Caki2 (cell line): Measurements from ENCODE around the gene DNLZ. TPM values are rescaled to one million over a fixed set of nuclear protein-coding genes. Genes with fewer than 3 reads are reported as not detected.
"Not testable (repeated sequence)": the region's sequence is repeated elsewhere in the genome, so short reads cannot be mapped to it uniquely, and the experiment has no call there.

Experiments used
- DNase-seq: peaks from one replicate; pipeline ENCODE4 v3.0.0-alpha.2; 2015; ENCODE audit warnings: low read depth
- in situ Hi-C: cut with HindIII; loops from 2 replicates; pipeline ENCODE4 v1.10.0; 2016; ENCODE audit warnings: low sequenced_read_pairs, low pct_unique_long_range_greater_than_20kb, mixed read lengths
- total RNA-seq: library from RNA; depleted of rRNA; stranded (reverse); fragments of >200 nt; shearing (Covaris generic); gene quantifications from 2 replicates; pipeline ENCODE4 v1.2.3, GENCODE V29; 2014; ENCODE audit warnings: low replicate concordance; rRNA removed

DNLZ gene
- 26.9 and 37.8 TPM in 2 replicates for total RNA-seq

DNA sequence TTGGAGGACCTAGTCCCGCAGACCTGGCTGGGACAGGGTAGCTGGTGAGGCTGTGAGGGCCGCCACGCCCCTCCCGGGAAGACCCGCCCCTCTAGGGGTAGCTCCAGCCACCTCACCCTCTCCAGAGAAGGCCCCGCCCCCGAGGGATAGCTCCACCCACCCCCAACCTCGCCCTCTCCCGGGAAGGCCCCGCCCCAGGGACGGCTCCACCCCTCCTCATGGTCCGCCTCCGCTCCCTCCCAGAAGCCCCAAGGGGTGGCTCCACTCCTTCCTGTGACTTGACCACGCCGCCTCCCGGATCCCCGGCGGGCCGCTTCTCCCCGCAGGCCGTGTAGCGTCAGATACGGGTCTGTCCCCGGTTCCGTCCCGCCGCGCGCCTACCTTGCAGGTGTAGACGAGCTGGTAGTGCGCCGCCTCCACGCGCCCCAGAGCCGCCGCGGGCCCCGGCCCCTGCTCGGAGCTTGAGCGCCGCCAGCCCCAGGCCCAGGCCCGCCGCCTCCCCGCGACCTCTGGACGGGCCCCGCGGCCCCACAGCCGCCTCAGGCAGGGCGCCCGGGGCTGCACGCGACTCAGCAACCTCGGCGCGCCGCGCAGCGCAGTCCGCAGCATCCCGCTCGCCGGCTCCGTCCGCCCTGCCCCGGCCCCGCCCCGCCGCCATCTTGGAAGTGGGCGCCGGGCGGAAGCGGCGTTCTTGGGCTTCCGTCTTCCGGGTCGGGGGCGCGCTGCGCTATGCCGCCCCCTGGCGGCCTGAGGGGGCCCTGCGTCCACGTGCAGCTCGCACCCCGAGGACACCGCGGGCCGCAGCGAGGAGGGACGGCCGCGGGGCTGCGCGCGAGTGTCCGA is at the start of gene DNLZ:
TSS of gene DNLZ (minus strand) at position 639 of the 843 bp plus-strand sequence. CDS start at position 609, 30 bp downstream.
- DNase-seq = peak; percentile 81
- in situ Hi-C loops = no loop called here

DNA sequence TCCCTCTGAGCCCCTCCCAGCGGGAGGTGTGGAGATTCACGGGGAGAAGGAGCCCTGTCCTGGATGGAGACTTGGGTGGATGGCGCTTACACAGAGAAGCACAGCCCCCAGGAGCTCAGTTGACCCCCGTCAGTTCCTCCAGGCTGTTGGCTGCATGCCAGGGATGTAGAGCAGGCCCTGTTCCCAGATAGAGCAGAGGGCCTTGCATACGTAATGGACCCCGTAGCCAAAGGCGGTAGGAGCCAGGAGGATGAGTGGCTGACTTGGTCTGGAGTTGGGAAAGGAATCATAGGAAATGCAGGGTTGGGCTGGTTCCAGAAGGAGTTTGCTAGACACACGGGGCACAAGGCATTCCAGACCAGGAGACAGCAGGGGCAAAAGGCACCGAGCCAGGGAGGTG is 49.4 kb upstream of the DNLZ start:
- in situ Hi-C loops = no loop called here
- no peak for DNase-seq

DNA sequence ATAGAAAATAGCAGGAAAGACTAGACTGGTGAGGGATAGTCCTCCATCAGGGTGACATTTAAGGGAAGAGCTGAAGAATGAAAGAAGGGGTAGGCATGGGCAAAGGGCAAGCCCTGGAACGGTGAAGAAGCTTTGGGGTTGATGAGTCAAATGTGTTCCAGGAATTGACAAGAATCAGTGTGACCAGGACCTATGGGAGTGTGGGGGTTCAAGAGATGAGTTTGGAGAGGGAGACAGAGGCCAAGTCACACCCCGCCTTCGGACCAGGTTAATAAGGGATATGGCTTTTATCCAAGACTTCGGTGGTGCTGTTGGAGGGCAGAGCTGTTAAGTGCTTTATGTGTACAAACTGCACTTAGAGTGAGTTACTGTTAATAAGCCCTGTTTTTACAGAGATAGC is 47.8 kb upstream of the DNLZ start:
- no peak for DNase-seq
- in situ Hi-C loops = no loop called here

GRCh38 chr9:136410500-136411287 is 47.1 kb upstream of the DNLZ start, which contains the start of the genes ENTR1 and PMPCA:
Gene ENTR1 (minus strand): TSS chr9:136410614. CDS start chr9:136410397, 217 bp downstream.
Gene PMPCA (plus strand): TSS chr9:136410658. CDS start chr9:136410669, 11 bp downstream.
- DNase-seq = peak; percentile 77
- in situ Hi-C loops = no loop called here

DNA sequence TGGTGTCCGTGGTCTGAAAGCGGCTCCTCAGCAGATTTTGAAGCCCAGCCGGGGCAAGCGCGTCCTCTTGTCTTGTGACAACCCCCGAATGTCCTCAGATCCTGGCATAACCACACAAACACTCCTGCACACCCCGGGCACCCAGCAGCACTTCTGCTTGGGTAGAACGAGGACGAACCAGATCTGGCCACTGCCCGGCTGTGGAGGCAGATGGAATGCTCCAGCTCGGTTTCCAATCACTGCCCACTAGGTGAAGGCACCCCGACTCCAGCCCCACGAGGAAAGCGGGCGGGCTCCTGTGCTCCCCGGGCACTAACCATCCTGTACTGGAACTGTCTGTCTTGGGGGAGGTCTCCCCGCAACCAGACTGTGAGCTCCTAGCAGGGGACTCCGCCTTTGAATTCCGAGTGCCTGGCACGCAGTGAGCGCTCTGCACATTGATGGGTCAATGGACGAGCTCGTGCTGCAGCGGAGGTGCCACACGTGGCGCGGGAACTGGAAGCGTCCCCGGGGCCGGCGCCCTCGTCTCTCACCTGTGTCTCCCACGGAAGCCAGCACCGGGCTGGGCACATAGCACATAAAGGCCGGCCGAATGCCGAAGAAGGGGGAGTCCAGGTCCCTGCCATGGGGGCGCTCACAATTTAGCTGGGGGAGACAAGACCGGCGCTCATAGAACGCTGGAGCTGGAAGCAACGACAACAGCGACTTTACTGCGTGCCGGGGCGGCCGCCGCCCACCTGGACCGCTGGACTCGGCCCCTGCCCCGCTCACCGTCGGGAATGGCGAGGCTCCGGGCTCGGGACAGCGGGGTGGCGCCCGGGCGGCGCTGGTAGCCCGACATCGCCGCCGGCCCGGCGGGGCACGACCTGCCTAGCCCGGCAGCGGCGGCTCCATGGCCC is 46.3 kb upstream of the DNLZ start:
- in situ Hi-C loops = no loop called here
- peak; percentile 45 for DNase-seq

GRCh38 chr9:136407911-136408310 is 44.4 kb upstream of the DNLZ start:
- in situ Hi-C loops = no loop called here
- no peak for DNase-seq

GRCh38 chr9:136407061-136407460 is 43.5 kb upstream of the DNLZ start:
- in situ Hi-C loops, DNase-seq: not testable (repeated sequence)

DNA sequence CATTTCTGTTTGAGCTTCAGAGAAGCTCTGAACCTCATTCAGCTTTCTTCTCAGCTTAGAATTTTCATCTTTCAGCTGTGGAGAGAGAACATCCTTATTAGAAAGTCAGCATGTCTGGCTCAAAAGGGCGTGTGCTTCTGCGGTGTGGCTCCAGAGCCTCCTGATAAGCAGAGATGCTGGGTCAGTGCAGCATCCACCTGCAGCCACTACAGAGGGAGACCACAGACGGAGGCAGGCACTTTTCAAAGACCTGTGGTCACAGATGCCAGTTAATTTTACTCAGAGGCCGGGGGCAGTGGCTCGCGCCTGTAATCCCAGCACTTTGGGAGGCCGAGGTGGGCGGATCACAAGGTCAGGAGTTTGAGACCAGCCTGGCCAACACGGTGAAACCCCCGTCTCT is 42.4 kb upstream of the DNLZ start:
- in situ Hi-C loops, DNase-seq: not testable (repeated sequence)

- in situ Hi-C loops = no loop called here
- DNase-seq = no peak
Observed at GRCh38 chr9:136405481-136405880, 41.9 kb upstream of the DNLZ start.

DNA sequence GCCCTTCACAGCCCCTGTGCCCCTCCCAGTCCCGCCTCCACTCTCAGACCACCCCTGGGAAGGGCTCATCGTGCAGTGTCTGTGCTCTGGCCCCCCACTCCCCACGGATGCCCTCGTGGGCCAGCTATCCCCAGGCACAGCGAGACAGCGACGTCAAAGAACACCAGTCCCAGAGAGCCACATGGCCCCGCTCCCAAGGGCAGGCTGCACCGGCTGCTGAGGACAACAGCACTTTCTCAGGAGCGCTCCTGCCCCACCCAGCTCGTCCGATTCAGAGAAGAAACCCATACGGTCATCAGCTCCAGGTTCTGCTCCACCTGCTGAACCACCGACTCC is 41.2 kb upstream of the DNLZ start:
- DNase-seq = no peak
- in situ Hi-C loops = no loop called here

DNA sequence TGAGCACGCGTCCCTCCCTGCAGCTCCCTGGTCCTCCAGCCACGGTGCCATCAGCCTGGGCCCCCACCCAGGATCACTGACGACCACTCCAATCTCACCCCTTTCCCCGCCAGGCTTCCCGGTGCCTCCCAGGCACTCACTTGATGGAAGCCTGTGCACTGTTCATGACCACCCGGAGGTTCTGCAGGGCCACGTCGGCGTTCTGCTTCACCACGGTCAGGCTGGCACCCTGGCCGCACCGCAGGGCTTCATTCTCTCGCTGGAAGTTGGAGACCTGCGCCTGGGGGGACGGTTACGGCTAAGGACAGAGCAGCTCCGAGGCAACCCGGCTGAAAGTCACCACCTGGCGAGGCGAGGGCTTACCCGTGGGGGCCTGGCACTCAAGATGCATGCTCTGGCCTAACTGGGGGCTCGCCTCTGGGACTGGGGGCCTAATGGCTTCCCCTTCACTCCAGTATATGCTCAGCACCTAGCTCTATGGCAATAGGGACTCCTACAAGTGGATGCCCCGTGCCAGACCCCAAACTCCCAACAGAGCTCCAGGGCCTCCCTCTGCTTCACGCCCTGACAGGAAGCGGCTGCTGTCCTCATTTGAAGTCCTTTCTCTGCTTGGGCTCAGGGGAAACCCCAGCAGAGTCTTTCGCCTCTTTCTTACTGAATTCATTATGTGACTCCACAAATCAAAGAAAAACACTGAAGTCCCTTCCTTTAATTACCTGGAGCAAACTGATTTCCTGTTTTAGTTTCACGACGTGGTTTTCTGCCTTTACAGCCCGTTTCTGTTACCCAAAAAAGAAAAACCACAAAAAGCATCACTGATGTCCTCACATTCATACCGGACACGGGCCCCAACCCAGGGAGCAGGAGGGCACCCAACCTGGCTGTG is 40.6 kb upstream of the DNLZ start:
- in situ Hi-C loops = no loop called here

GRCh38 chr9:136403538-136403914 is 40.0 kb upstream of the DNLZ start:
- in situ Hi-C loops = no loop called here
- DNase-seq = no peak

More for the DNA sequence above, 40.6 kb upstream of the DNLZ start:
- no peak for DNase-seq

DNA sequence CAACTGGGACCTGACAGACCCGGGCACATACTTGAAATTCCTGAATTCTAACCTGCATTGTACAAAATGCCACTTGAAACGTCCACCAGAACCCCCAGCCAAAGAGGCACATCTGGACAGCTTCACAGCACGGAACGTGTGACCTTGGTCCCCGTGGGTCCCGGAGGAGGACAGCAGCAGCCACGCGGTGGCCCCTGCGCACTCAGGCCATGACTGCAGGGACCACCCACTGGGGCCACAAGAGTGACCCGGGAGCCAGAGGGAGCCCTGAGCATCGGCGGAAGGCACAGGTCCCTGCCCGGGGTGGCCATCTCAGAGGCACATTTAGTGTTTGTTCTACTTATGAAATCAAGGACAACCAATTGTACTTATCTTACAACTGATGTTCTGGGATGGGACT is 38.5 kb upstream of the DNLZ start:
- DNase-seq = no peak
- in situ Hi-C loops = no loop called here

DNA sequence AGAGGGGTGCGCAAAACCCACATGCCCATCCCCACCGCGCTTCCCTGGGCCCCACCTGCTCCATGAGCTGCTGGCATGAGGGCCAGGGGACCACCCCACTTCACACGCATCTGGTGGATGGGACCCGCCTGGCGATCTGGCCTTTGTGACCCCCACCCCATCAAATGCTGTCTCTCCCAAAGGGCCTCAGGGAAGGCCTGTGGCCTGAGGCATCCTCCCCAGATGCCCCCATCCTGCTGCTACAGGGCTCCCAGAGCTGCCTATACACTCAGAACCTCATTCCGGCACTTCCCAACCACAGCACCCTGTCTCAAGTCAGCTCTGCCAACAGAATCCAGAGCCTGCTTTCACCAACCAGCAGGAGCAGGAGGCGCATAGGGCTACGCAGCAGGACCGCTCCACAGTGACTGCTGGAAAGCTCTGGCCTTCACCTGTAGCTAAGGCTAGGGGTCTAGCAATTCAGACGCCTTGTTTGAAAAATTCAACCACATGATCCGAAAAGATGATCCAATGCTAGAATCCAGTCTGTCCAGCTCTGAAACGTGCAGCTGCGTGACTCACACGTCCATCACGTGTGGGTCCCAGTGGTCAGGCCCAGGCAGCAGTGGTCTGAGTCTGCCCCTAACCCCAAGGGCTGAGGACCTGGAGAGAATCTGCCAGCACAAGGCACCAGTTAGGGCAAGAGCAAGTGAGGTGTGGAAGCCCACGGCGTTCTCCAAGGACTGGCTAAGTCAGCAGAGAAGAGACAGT is 37.8 kb upstream of the DNLZ start:
- in situ Hi-C loops = no loop called here
- DNase-seq = no peak

- DNase-seq = peak; percentile 76
- in situ Hi-C loops = no loop called here
Observed at GRCh38 chr9:136400038-136400834, 36.7 kb upstream of the DNLZ start, which contains the start of gene SNAPC4. Gene SNAPC4 (minus strand): TSS chr9:136400170. CDS start chr9:136398428, 1,742 bp downstream.
